Tibial nerve (tissue), 3 donors: Measurements from ENCODE around the gene SPTLC1.
"Not testable (repeated sequence)": the region's sequence is repeated elsewhere in the genome, so short reads cannot be mapped to it uniquely, and the experiment has no call there.

Source experiments
- POLR2A ChIP-seq, 2 donors: fragments of 450-650 bp; IDR thresholded peaks; one replicate each; pipeline ENCODE4 v1.6.1; 2017; ENCODE audit warnings: antibody characterized with exemption in 2 of 2, mild to moderate bottlenecking in 2 of 2, moderate library complexity in 2 of 2
- TF ChIP-seq, protein P1 (sequence below), 5 experiments: fragments of 200-600 bp in 3 of 5; fragments of 450-650 bp in 2 of 5; sonication (generic) in 3 of 5; IDR thresholded peaks; one replicate each; pipeline ENCODE4 v1.5.1; 2016 to 2019; ENCODE audit warnings: antibody characterized with exemption in 5 of 5, mild to moderate bottlenecking in 3 of 5, moderate library complexity in 2 of 5

GRCh38 chr9:92138960-92139540 is 23.8 kb upstream of the SPTLC1 start:
- TF ChIP-seq, protein P1, sequence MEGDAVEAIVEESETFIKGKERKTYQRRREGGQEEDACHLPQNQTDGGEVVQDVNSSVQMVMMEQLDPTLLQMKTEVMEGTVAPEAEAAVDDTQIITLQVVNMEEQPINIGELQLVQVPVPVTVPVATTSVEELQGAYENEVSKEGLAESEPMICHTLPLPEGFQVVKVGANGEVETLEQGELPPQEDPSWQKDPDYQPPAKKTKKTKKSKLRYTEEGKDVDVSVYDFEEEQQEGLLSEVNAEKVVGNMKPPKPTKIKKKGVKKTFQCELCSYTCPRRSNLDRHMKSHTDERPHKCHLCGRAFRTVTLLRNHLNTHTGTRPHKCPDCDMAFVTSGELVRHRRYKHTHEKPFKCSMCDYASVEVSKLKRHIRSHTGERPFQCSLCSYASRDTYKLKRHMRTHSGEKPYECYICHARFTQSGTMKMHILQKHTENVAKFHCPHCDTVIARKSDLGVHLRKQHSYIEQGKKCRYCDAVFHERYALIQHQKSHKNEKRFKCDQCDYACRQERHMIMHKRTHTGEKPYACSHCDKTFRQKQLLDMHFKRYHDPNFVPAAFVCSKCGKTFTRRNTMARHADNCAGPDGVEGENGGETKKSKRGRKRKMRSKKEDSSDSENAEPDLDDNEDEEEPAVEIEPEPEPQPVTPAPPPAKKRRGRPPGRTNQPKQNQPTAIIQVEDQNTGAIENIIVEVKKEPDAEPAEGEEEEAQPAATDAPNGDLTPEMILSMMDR (IDR thresholded peaks at IDR 0.05): not testable (repeated sequence)
- not testable (repeated sequence) for TF ChIP-seq POLR2A (IDR thresholded peaks at IDR 0.05)
